KMS-11 (cell line): ENCODE measurements around the gene PHF12.

Experiments used
- H2AFZ ChIP-seq: fragments of 200-600 bp; sonication (generic); 2 replicates; pipeline ENCODE4 v1.6.1; 2016; ENCODE audit warnings: antibody characterized with exemption, mixed run types, low read depth
- H3K27ac ChIP-seq: fragments of 200-600 bp; sonication (generic); 2 replicates; pipeline ENCODE4 v1.6.1; 2016; ENCODE audit warnings: mild to moderate bottlenecking, mixed run types
- H3K27me3 ChIP-seq: fragments of 200-600 bp; sonication (generic); 2 replicates; pipeline ENCODE4 v1.6.1; 2017; ENCODE audit warnings: mild to moderate bottlenecking, low read depth, mixed run types, moderate library complexity; ENCODE audit not compliant: insufficient read depth
- H3K36me3 ChIP-seq: fragments of 200-600 bp; sonication (generic); 2 replicates; pipeline ENCODE4 v1.6.1; 2017; ENCODE audit warnings: mild to moderate bottlenecking, mixed run types; ENCODE audit not compliant: insufficient read depth
- H3K4me1 ChIP-seq: fragments of 200-600 bp; sonication (generic); 2 replicates; pipeline ENCODE4 v1.6.1; 2016; ENCODE audit warnings: mild to moderate bottlenecking, low read depth, mixed run types; ENCODE audit not compliant: poor library complexity, severe bottlenecking
- H3K4me2 ChIP-seq: fragments of 200-600 bp; sonication (generic); 2 replicates; pipeline ENCODE4 v1.7.0; 2016; ENCODE audit warnings: mild to moderate bottlenecking, mixed run types
- H3K4me3 ChIP-seq: fragments of 200-600 bp; sonication (generic); IDR thresholded peaks from 2 replicates; pipeline ENCODE4 v1.6.1; 2017; ENCODE audit warnings: low read depth, low read length, mixed read lengths; ENCODE audit not compliant: insufficient read depth
- H3K79me2 ChIP-seq: fragments of 200-600 bp; sonication (generic); 2 replicates; pipeline ENCODE4 v1.6.1; 2016; ENCODE audit warnings: low read depth, mixed run types; ENCODE audit not compliant: insufficient read depth
- H3K9ac ChIP-seq: fragments of 200-600 bp; sonication (generic); 2 replicates; pipeline ENCODE4 v1.6.1; 2016; ENCODE audit warnings: mild to moderate bottlenecking, mixed run types
- H4K20me1 ChIP-seq: fragments of 200-600 bp; sonication (generic); 2 replicates; pipeline ENCODE4 v1.6.1; 2016; ENCODE audit warnings: mild to moderate bottlenecking, mixed run types; ENCODE audit not compliant: insufficient read depth
- CTCF ChIP-seq: fragments of 200-600 bp; sonication (generic); conservative IDR thresholded peaks from 2 replicates; pipeline ENCODE4 v1.6.1; 2017; ENCODE audit warnings: low read depth, mild to moderate bottlenecking, antibody characterized with exemption, low read length, moderate library complexity, mixed read lengths

PHF12 gene

GRCh38 chr17:28985950-28986713, 34.8 kb upstream of the PHF12 start:
- Histone ChIP-seq H3K36me3 (no peaks in the 10 kb centered on the region), H3K27me3 (peaks cover 54% of the 10 kb centered on the region), H3K4me3 (no peak overlapping the region), H3K4me2 (no peak overlapping the region), H3K79me2 (no peaks in the 10 kb centered on the region), H3K9ac (no peak overlapping the region), H3K4me1 (no peaks in the 10 kb centered on the region), H4K20me1 (no peaks in the 10 kb centered on the region), H3K27ac (no peak overlapping the region), H2AFZ (no peak overlapping the region)
- TF ChIP-seq CTCF, result no peak

DNA sequence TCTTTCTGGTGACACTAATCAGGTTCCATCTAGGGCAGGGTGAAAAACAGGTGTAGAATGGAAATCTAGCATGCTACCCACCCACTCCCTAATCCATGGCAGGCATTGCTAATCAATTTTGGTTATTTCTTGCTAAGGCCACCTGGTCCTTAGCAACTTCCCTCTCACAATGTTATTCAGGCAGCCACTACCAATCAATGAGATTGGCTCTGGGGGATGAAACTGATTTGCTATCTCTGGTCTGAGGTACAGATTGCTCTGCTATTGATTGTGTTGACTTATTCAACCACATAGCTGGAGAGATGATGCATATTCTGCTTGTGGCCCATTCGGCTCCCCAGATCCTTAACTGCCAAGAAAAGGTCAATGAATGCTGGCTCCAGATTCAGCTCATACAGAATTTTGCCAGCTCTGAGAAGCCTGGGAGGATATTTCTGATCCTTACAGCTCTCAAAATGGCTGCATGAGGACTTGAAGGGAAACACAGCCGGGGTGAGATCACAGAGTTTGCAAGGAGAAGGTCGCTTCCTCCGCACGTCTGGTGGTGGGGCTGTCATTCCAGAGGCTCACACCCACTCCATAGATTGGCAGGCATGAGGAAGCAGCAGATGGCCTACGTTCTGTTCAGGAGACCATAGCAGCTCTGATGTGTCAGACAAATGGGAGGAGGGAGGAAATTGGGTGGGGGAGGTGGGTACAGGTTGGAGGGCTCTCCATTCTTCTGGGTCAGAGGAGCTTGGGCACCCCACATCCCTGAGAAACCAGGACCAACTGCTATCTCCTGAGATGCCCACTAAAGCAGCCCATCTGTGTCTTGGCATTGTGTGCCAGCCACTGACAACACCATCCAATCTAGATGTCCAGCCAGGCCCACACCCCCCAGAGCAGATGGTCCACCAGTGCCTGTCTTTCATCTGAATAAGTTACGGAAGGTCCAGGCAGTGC, 32.2 kb upstream of the PHF12 start:
- Histone ChIP-seq H3K4me1 (no peaks in the 10 kb centered on the region), H3K36me3 (no peaks in the 10 kb centered on the region), H3K4me3 (no peak overlapping the region), H4K20me1 (no peaks in the 10 kb centered on the region), H3K27ac (no peak overlapping the region), H3K27me3 (peaks cover 41% of the 10 kb centered on the region), H3K9ac (no peak overlapping the region), H3K4me2 (no peak overlapping the region), H3K79me2 (no peaks in the 10 kb centered on the region), H2AFZ (no peak overlapping the region)
- TF ChIP-seq CTCF, result no peak

DNA sequence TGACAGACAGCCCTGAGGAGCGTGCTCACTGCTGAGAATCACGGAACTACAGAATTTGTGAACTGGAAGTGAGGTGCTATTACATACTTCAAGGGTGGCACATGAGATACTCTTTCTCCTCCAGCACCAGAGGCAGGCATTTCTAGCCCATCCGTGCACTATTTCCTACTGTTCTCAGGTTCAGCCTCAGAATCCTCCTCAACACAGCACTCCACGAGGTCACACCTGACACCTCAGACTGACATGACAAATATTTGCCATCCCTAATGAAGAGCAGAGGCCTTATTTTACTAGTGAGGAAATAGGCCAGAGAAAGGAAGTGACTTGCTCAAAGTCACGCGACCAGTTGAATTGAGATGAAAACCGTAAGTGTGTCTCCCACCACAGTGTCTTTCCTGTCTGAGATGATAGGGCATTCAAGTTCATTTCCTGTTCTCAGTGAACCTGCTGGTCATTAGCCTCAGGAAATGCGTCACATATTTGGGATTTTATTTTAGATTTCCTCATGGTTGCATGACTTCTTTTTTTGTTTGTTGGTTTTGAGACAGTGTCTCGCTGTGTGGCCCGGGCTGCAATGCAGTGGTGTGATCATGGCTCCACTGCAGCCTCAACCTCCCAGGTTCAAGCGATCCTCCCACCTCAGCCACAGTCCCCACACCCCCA, 30.9 kb upstream of the PHF12 start:
- no peaks in the 10 kb centered on the region for H4K20me1 ChIP-seq
- no peak overlapping the region for H2AFZ ChIP-seq
- H3K36me3 ChIP-seq, result no peaks in the 10 kb centered on the region
- no peaks in the 10 kb centered on the region for H3K4me1 ChIP-seq
- no peak overlapping the region for H3K9ac ChIP-seq
- H3K27me3 ChIP-seq, result peaks cover 34% of the 10 kb centered on the region
- TF ChIP-seq CTCF, result no peak
- no peaks in the 10 kb centered on the region for H3K79me2 ChIP-seq
- H3K27ac ChIP-seq, result no peak overlapping the region
- H3K4me2 ChIP-seq, result no peak overlapping the region
- no peak overlapping the region for H3K4me3 ChIP-seq

GRCh38 chr17:28978356-28978964, 27.1 kb upstream of the PHF12 start:
- no peak overlapping the region for H3K4me3 ChIP-seq
- no peaks in the 10 kb centered on the region for H3K79me2 ChIP-seq
- H4K20me1 ChIP-seq, result no peaks in the 10 kb centered on the region
- no peak overlapping the region for H3K27ac ChIP-seq
- H3K36me3 ChIP-seq, result no peaks in the 10 kb centered on the region
- no peak for TF ChIP-seq CTCF
- peaks cover 17% of the 10 kb centered on the region; the same call in 1 of the 2 replicates for H3K27me3 ChIP-seq
- no peak overlapping the region for H2AFZ ChIP-seq
- no peak overlapping the region for H3K9ac ChIP-seq
- H3K4me2 ChIP-seq, result no peak overlapping the region
- H3K4me1 ChIP-seq, result no peaks in the 10 kb centered on the region
